ENCODE data around the gene RNF220. TPM values are rescaled to one million over a fixed set of nuclear protein-coding genes. Genes with fewer than 3 reads are reported as not detected.

Gene RNF220
- total and polyA plus RNA-seq, 9 of the 15 experiments (the other 6 are each of a cell fraction or from before 2014, with no cell fraction given): 5.1 to 117 (median 66.9) TPM

DNA sequence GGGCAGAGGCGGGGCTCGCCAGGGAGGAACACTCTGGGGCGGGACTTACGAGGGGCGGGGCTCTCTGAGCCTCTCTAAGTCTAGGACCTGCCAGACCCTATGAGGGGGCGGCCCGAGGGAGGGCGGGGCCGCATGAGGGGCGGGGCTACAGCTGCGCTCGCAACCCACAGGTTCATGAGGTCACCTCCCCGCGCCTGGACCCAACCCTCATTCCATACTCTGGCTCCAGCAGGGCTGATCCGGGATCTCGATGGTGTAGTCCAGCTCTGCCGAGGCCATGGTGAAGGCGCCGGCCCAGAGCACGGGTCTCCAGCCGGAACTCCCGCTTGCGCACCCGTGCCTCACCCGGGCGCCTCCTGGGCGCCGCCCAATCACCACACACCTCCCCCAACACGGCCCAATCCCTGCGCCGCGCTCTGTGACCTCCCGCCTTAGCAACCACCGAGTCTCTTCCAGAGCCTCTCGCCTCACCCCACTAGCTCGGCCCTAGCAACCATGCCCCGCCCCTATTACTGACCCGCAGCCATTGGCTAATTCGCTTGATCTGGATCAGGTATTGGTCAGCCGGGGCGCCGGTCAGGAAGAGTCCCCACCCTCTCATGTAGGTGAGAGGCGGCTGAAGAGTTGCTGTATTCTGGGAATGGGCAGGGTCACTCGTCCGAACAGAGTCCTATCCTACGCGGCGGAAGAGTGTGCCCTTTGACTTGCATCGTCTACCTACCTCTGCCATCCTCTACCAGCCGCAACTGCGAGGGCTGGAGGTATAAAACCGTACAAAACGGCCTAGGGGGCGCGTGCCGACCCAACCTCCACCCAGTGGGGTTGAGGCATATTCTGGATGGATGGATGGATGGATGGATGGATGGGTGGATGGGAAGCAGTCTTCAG, 269.3 kb downstream of the RNF220 start, which contains the start of the genes ARMH1 and TMEM53 (continued):
- TF ChIP-seq, protein P1, sequence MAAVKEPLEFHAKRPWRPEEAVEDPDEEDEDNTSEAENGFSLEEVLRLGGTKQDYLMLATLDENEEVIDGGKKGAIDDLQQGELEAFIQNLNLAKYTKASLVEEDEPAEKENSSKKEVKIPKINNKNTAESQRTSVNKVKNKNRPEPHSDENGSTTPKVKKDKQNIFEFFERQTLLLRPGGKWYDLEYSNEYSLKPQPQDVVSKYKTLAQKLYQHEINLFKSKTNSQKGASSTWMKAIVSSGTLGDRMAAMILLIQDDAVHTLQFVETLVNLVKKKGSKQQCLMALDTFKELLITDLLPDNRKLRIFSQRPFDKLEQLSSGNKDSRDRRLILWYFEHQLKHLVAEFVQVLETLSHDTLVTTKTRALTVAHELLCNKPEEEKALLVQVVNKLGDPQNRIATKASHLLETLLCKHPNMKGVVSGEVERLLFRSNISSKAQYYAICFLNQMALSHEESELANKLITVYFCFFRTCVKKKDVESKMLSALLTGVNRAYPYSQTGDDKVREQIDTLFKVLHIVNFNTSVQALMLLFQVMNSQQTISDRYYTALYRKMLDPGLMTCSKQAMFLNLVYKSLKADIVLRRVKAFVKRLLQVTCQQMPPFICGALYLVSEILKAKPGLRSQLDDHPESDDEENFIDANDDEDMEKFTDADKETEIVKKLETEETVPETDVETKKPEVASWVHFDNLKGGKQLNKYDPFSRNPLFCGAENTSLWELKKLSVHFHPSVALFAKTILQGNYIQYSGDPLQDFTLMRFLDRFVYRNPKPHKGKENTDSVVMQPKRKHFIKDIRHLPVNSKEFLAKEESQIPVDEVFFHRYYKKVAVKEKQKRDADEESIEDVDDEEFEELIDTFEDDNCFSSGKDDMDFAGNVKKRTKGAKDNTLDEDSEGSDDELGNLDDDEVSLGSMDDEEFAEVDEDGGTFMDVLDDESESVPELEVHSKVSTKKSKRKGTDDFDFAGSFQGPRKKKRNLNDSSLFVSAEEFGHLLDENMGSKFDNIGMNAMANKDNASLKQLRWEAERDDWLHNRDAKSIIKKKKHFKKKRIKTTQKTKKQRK (IDR thresholded peaks at IDR 0.05; ENCODE audit: borderline replicate concordance, low read depth, low read length): peak; percentile 92
- TF ChIP-seq RCOR1 (IDR thresholded peaks at IDR 0.05; ENCODE audit: borderline replicate concordance in 1 of 2, low read depth in 2 of 2, low read length in 2 of 2) (peak; percentile 26 to 68; a peak in 2 of 4 replicates), SNRNP70 (optimal IDR thresholded peaks at IDR 0.05; ENCODE audit: low read depth, low read length) (no peak), PHF20 (IDR thresholded peaks at IDR 0.05; ENCODE audit: partially characterized antibody) (peak; percentile 53), CBX2 (IDR thresholded peaks at IDR 0.05; ENCODE audit: insufficient read depth, low read length, poor library complexity, severe bottlenecking) (no peak), LARP7 (IDR thresholded peaks at IDR 0.05) (no peak), MAFF (IDR thresholded peaks at IDR 0.05; ENCODE audit: low read length) (no peak), PTRF (tag; IDR thresholded peaks at IDR 0.05) (no peak), CBX5 (IDR thresholded peaks at IDR 0.05; ENCODE audit: borderline replicate concordance, low read depth) (no peak), EP300 (IDR thresholded peaks at IDR 0.05; ENCODE audit: low read length) (peak; percentile 41; the same call in 1 of the 2 replicates), RAD51 (IDR thresholded peaks at IDR 0.05; ENCODE audit: borderline replicate concordance, low read depth) (no peak), NR2C1 (IDR thresholded peaks at IDR 0.05) (peak; percentile 94), NR2C1 (tag; IDR thresholded peaks at IDR 0.05) (peak; percentile 94), MEIS2 (IDR thresholded peaks at IDR 0.05; ENCODE audit: partially characterized antibody) (no peak), ZNF140 (CRISPR knock-in tag; IDR thresholded peaks at IDR 0.05) (no peak)
- TF ChIP-seq, protein P2, sequence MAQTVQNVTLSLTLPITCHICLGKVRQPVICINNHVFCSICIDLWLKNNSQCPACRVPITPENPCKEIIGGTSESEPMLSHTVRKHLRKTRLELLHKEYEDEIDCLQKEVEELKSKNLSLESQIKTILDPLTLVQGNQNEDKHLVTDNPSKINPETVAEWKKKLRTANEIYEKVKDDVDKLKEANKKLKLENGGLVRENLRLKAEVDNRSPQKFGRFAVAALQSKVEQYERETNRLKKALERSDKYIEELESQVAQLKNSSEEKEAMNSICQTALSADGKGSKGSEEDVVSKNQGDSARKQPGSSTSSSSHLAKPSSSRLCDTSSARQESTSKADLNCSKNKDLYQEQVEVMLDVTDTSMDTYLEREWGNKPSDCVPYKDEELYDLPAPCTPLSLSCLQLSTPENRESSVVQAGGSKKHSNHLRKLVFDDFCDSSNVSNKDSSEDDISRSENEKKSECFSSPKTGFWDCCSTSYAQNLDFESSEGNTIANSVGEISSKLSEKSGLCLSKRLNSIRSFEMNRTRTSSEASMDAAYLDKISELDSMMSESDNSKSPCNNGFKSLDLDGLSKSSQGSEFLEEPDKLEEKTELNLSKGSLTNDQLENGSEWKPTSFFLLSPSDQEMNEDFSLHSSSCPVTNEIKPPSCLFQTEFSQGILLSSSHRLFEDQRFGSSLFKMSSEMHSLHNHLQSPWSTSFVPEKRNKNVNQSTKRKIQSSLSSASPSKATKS (CRISPR knock-in tag; IDR thresholded peaks at IDR 0.05): no peak
- TF ChIP-seq, protein P3, sequence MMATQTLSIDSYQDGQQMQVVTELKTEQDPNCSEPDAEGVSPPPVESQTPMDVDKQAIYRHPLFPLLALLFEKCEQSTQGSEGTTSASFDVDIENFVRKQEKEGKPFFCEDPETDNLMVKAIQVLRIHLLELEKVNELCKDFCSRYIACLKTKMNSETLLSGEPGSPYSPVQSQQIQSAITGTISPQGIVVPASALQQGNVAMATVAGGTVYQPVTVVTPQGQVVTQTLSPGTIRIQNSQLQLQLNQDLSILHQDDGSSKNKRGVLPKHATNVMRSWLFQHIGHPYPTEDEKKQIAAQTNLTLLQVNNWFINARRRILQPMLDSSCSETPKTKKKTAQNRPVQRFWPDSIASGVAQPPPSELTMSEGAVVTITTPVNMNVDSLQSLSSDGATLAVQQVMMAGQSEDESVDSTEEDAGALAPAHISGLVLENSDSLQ (IDR thresholded peaks at IDR 0.05): peak; percentile 100
- TF ChIP-seq, protein P4, sequence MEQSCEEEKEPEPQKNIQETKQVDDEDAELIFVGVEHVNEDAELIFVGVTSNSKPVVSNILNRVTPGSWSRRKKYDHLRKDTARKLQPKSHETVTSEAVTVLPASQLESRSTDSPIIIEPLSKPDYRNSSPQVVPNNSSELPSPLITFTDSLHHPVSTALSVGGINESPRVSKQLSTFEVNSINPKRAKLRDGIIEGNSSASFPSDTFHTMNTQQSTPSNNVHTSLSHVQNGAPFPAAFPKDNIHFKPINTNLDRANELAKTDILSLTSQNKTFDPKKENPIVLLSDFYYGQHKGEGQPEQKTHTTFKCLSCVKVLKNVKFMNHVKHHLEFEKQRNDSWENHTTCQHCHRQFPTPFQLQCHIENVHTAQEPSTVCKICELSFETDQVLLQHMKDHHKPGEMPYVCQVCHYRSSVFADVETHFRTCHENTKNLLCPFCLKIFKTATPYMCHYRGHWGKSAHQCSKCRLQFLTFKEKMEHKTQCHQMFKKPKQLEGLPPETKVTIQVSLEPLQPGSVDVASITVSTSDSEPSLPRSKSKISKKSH (CRISPR knock-in tag; IDR thresholded peaks at IDR 0.05): no peak
- TF ChIP-seq, protein P5, sequence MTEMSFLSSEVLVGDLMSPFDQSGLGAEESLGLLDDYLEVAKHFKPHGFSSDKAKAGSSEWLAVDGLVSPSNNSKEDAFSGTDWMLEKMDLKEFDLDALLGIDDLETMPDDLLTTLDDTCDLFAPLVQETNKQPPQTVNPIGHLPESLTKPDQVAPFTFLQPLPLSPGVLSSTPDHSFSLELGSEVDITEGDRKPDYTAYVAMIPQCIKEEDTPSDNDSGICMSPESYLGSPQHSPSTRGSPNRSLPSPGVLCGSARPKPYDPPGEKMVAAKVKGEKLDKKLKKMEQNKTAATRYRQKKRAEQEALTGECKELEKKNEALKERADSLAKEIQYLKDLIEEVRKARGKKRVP (CRISPR knock-in tag; IDR thresholded peaks at IDR 0.05): no peak

Measured in K562 (cell line).